H1 (cell line): ENCODE results near the gene PLXNB3. TPM values are rescaled to one million over a fixed set of nuclear protein-coding genes. Genes with fewer than 3 reads are reported as not detected.

Experiments
- NANOG ChIP-seq: IDR thresholded peaks from 2 replicates; pipeline ENCODE4 v1.6.1; 2011; ENCODE audit warnings: low read length, low read depth, mild to moderate bottlenecking, inconsistent platforms; ENCODE audit not compliant: insufficient read depth, poor library complexity, severe bottlenecking
- YY1 ChIP-seq: IDR thresholded peaks from 2 replicates; pipeline ENCODE4 v1.6.1; 2011; ENCODE audit warnings: low read depth, mild to moderate bottlenecking, low read length
- polyA plus RNA-seq, 7 experiments: library from polyadenylated mRNA; depleted of rRNA in 3 of 7; stranded (reverse) in 5 of 7; unstranded in 2 of 7; fragments of >200 nt in 5 of 7; fragments of 200-250 nt in 2 of 7; gene quantifications; 1 replicate in 5 of 7; 2 replicates in 1 of 7; 4 replicates in 1 of 7; pipeline versions ENCODE4 v1.2.1 to v1.2.3, GENCODE V29; 2011 to 2013; ENCODE audit warnings: missing spikeins in 2 of 7, mixed read lengths in 2 of 7
- total RNA-seq: library from RNA; stranded (reverse); fragmentation: NEBNext Ultra II Directional; extraction: Animal tissue kit (Norgen Biotek cat#: 25700); gene quantifications from 2 replicates; pipeline ENCODE4 v1.2.1, GENCODE V29; 2021
- TF ChIP-seq, protein P1 (sequence below): fragments of 300-600 bp; sonication (generic); IDR thresholded peaks from 2 replicates; pipeline ENCODE4 v1.7.1; 2012; ENCODE audit warnings: low read length, moderate library complexity, mild to moderate bottlenecking, inconsistent platforms; ENCODE audit not compliant: insufficient replicate concordance
- TF ChIP-seq, protein P2 (sequence below): IDR thresholded peaks from 2 replicates; pipeline ENCODE4 v1.6.1; 2012; ENCODE audit warnings: inconsistent platforms

PLXNB3 gene
- total and polyA plus RNA-seq, 2 of the 8 experiments (the other 6 are each of a cell fraction or from before 2014, with no cell fraction given) = 1.2 to 2.7 TPM

DNA sequence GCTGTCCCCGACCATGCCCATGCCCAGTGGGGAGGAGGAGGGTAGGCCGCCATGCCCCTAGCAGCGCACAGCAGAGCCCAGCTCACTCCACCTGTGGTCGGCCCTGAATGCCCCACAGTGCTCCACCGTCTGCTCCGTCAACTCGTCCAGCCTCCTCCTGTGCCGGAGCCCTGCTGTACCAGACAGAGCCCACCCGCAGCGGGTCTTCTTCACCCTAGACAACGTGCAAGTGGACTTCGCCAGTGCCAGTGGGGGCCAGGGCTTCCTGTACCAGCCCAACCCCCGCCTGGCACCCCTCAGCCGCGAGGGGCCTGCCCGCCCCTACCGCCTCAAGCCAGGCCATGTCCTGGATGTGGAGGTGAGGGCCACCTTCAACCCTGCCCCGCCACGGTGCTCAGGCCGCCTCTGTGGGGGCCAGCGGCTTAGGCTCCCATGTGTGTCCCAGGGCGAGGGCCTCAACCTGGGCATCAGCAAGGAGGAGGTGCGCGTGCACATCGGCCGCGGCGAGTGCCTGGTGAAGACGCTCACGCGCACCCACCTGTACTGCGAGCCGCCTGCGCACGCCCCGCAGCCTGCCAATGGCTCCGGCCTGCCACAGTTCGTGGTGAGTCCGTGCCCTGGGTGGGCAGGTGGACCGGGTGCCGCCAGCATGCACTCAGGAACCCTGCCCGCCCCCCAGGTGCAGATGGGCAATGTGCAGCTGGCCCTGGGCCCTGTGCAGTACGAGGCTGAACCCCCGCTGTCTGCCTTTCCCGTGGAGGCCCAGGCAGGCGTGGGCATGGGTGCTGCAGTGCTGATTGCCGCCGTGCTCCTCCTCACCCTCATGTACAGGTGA is 9.9 kb downstream of the PLXNB3 start (continued):
- TF ChIP-seq, protein P1, sequence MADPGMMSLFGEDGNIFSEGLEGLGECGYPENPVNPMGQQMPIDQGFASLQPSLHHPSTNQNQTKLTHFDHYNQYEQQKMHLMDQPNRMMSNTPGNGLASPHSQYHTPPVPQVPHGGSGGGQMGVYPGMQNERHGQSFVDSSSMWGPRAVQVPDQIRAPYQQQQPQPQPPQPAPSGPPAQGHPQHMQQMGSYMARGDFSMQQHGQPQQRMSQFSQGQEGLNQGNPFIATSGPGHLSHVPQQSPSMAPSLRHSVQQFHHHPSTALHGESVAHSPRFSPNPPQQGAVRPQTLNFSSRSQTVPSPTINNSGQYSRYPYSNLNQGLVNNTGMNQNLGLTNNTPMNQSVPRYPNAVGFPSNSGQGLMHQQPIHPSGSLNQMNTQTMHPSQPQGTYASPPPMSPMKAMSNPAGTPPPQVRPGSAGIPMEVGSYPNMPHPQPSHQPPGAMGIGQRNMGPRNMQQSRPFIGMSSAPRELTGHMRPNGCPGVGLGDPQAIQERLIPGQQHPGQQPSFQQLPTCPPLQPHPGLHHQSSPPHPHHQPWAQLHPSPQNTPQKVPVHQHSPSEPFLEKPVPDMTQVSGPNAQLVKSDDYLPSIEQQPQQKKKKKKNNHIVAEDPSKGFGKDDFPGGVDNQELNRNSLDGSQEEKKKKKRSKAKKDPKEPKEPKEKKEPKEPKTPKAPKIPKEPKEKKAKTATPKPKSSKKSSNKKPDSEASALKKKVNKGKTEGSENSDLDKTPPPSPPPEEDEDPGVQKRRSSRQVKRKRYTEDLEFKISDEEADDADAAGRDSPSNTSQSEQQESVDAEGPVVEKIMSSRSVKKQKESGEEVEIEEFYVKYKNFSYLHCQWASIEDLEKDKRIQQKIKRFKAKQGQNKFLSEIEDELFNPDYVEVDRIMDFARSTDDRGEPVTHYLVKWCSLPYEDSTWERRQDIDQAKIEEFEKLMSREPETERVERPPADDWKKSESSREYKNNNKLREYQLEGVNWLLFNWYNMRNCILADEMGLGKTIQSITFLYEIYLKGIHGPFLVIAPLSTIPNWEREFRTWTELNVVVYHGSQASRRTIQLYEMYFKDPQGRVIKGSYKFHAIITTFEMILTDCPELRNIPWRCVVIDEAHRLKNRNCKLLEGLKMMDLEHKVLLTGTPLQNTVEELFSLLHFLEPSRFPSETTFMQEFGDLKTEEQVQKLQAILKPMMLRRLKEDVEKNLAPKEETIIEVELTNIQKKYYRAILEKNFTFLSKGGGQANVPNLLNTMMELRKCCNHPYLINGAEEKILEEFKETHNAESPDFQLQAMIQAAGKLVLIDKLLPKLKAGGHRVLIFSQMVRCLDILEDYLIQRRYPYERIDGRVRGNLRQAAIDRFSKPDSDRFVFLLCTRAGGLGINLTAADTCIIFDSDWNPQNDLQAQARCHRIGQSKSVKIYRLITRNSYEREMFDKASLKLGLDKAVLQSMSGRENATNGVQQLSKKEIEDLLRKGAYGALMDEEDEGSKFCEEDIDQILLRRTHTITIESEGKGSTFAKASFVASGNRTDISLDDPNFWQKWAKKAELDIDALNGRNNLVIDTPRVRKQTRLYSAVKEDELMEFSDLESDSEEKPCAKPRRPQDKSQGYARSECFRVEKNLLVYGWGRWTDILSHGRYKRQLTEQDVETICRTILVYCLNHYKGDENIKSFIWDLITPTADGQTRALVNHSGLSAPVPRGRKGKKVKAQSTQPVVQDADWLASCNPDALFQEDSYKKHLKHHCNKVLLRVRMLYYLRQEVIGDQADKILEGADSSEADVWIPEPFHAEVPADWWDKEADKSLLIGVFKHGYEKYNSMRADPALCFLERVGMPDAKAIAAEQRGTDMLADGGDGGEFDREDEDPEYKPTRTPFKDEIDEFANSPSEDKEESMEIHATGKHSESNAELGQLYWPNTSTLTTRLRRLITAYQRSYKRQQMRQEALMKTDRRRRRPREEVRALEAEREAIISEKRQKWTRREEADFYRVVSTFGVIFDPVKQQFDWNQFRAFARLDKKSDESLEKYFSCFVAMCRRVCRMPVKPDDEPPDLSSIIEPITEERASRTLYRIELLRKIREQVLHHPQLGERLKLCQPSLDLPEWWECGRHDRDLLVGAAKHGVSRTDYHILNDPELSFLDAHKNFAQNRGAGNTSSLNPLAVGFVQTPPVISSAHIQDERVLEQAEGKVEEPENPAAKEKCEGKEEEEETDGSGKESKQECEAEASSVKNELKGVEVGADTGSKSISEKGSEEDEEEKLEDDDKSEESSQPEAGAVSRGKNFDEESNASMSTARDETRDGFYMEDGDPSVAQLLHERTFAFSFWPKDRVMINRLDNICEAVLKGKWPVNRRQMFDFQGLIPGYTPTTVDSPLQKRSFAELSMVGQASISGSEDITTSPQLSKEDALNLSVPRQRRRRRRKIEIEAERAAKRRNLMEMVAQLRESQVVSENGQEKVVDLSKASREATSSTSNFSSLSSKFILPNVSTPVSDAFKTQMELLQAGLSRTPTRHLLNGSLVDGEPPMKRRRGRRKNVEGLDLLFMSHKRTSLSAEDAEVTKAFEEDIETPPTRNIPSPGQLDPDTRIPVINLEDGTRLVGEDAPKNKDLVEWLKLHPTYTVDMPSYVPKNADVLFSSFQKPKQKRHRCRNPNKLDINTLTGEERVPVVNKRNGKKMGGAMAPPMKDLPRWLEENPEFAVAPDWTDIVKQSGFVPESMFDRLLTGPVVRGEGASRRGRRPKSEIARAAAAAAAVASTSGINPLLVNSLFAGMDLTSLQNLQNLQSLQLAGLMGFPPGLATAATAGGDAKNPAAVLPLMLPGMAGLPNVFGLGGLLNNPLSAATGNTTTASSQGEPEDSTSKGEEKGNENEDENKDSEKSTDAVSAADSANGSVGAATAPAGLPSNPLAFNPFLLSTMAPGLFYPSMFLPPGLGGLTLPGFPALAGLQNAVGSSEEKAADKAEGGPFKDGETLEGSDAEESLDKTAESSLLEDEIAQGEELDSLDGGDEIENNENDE = no peak
- TF ChIP-seq NANOG (no peak), YY1 (no peak)
- TF ChIP-seq, protein P2, sequence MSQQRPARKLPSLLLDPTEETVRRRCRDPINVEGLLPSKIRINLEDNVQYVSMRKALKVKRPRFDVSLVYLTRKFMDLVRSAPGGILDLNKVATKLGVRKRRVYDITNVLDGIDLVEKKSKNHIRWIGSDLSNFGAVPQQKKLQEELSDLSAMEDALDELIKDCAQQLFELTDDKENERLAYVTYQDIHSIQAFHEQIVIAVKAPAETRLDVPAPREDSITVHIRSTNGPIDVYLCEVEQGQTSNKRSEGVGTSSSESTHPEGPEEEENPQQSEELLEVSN = no peak
- TF ChIP-seq, all 59 proteins: peak for 0
